ENCODE results near the gene LDLRAD4. TPM values are rescaled to one million over a fixed set of nuclear protein-coding genes. Genes with fewer than 3 reads are reported as not detected.

Gene LDLRAD4
- total and polyA plus RNA-seq, 2 experiments from 2014 or later = 0.73 to 1.9 TPM

- Histone ChIP-seq H3K27me3 (ENCODE audit: insufficient read depth) (no peaks in the 10 kb centered on the region), H2AFZ (no peak overlapping the region), H3K9me2 (ENCODE audit: insufficient read depth) (no peaks in the 10 kb centered on the region), H3K27ac (ENCODE audit: low read depth) (no peak overlapping the region), H3K36me3 (ENCODE audit: insufficient read depth) (no peaks in the 10 kb centered on the region), H3K4me3 (no peak overlapping the region), H3K4me1 (ENCODE audit: insufficient read depth) (peaks cover 11% of the 10 kb centered on the region), H3F3A (replicated peaks; ENCODE audit: low read depth) (no peaks in the 10 kb centered on the region), H4K20me1 (replicated peaks; ENCODE audit: insufficient read depth) (no peaks in the 10 kb centered on the region), H3K4me2 (no peak overlapping the region), H3K79me2 (replicated peaks; ENCODE audit: insufficient read depth) (no peaks in the 10 kb centered on the region)
- Mint-ChIP-seq H3K27me3 (ENCODE audit: insufficient read depth, low read depth, poor library complexity) (peaks cover 6% of the 10 kb centered on the region), H3K36me3 (ENCODE audit: low read depth) (no peaks in the 10 kb centered on the region), H3K4me3 (no peak overlapping the region), H3K27ac (no peak overlapping the region), H3K4me1 (peaks cover 22% of the 10 kb centered on the region), H3K9me3 (no peaks in the 10 kb centered on the region; the same call in 2 of the 3 replicates)
- no peak for ATAC-seq
- no peak for DNase-seq (ENCODE audit: low spot score)
- TF ChIP-seq ZNF331 (CRISPR knock-in tag; IDR thresholded peaks at IDR 0.05; ENCODE audit: low read depth) (no peak), POLR2AphosphoS5 (IDR thresholded peaks at IDR 0.05; ENCODE audit: low read depth) (no peak), ETS1 (IDR thresholded peaks at IDR 0.05) (no peak), STAT1 (IDR thresholded peaks at IDR 0.05; ENCODE audit: unreplicated experiment) (no peak), REST (IDR thresholded peaks at IDR 0.05; ENCODE audit: unreplicated experiment) (no peak), NANOG (IDR thresholded peaks at IDR 0.05; ENCODE audit: borderline replicate concordance) (no peak), EZH2 (IDR thresholded peaks at IDR 0.05; ENCODE audit: low read depth, unreplicated experiment) (no peak), CREB1 (CRISPR knock-in tag; IDR thresholded peaks at IDR 0.05; ENCODE audit: low read depth) (no peak), EZH2phosphoT487 (IDR thresholded peaks at IDR 0.05; ENCODE audit: unreplicated experiment) (no peak), JUNB (IDR thresholded peaks at IDR 0.05; ENCODE audit: unreplicated experiment) (no peak), ZNF114 (CRISPR knock-in tag; IDR thresholded peaks at IDR 0.05) (no peak)
- TF ChIP-seq, protein P1, sequence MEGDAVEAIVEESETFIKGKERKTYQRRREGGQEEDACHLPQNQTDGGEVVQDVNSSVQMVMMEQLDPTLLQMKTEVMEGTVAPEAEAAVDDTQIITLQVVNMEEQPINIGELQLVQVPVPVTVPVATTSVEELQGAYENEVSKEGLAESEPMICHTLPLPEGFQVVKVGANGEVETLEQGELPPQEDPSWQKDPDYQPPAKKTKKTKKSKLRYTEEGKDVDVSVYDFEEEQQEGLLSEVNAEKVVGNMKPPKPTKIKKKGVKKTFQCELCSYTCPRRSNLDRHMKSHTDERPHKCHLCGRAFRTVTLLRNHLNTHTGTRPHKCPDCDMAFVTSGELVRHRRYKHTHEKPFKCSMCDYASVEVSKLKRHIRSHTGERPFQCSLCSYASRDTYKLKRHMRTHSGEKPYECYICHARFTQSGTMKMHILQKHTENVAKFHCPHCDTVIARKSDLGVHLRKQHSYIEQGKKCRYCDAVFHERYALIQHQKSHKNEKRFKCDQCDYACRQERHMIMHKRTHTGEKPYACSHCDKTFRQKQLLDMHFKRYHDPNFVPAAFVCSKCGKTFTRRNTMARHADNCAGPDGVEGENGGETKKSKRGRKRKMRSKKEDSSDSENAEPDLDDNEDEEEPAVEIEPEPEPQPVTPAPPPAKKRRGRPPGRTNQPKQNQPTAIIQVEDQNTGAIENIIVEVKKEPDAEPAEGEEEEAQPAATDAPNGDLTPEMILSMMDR (conservative IDR thresholded peaks at IDR 0.05; ENCODE audit: low read depth in 2 of 2) = no peak
- TF ChIP-seq, protein P2, sequence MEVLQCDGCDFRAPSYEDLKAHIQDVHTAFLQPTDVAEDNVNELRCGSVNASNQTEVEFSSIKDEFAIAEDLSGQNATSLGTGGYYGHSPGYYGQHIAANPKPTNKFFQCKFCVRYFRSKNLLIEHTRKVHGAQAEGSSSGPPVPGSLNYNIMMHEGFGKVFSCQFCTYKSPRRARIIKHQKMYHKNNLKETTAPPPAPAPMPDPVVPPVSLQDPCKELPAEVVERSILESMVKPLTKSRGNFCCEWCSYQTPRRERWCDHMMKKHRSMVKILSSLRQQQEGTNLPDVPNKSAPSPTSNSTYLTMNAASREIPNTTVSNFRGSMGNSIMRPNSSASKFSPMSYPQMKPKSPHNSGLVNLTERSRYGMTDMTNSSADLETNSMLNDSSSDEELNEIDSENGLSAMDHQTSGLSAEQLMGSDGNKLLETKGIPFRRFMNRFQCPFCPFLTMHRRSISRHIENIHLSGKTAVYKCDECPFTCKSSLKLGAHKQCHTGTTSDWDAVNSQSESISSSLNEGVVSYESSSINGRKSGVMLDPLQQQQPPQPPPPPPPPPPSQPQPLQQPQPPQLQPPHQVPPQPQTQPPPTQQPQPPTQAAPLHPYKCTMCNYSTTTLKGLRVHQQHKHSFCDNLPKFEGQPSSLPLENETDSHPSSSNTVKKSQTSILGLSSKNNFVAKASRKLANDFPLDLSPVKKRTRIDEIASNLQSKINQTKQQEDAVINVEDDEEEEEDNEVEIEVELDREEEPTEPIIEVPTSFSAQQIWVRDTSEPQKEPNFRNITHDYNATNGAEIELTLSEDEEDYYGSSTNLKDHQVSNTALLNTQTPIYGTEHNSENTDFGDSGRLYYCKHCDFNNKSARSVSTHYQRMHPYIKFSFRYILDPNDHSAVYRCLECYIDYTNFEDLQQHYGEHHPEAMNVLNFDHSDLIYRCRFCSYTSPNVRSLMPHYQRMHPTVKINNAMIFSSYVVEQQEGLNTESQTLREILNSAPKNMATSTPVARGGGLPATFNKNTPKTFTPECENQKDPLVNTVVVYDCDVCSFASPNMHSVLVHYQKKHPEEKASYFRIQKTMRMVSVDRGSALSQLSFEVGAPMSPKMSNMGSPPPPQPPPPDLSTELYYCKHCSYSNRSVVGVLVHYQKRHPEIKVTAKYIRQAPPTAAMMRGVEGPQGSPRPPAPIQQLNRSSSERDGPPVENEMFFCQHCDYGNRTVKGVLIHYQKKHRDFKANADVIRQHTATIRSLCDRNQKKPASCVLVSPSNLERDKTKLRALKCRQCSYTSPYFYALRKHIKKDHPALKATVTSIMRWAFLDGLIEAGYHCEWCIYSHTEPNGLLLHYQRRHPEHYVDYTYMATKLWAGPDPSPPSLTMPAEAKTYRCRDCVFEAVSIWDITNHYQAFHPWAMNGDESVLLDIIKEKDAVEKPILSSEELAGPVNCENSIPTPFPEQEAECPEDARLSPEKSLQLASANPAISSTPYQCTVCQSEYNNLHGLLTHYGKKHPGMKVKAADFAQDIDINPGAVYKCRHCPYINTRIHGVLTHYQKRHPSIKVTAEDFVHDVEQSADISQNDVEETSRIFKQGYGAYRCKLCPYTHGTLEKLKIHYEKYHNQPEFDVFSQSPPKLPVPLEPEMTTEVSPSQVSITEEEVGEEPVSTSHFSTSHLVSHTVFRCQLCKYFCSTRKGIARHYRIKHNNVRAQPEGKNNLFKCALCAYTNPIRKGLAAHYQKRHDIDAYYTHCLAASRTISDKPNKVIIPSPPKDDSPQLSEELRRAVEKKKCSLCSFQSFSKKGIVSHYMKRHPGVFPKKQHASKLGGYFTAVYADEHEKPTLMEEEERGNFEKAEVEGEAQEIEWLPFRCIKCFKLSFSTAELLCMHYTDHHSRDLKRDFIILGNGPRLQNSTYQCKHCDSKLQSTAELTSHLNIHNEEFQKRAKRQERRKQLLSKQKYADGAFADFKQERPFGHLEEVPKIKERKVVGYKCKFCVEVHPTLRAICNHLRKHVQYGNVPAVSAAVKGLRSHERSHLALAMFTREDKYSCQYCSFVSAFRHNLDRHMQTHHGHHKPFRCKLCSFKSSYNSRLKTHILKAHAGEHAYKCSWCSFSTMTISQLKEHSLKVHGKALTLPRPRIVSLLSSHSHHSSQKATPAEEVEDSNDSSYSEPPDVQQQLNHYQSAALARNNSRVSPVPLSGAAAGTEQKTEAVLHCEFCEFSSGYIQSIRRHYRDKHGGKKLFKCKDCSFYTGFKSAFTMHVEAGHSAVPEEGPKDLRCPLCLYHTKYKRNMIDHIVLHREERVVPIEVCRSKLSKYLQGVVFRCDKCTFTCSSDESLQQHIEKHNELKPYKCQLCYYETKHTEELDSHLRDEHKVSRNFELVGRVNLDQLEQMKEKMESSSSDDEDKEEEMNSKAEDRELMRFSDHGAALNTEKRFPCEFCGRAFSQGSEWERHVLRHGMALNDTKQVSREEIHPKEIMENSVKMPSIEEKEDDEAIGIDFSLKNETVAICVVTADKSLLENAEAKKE (CRISPR knock-in tag; IDR thresholded peaks at IDR 0.05) = no peak
These were observed 238.2 kb downstream of the LDLRAD4 start for GRCh38 chr18:13456736-13457271.

Data from GM23338 (cell line).